KOPT-K1 (cell line): ENCODE measurements around the gene CLEC4D.
"Not testable (repeated sequence)": the region's sequence is repeated elsewhere in the genome, so short reads cannot be mapped to it uniquely, and the experiment has no call there.

Experiments
- H3K27ac ChIP-seq: fragments of 200-600 bp; sonication (generic); 2 replicates; pipeline ENCODE4 v1.5.1; 2016; ENCODE audit warnings: antibody characterized with exemption, mild to moderate bottlenecking, low read depth, low read length; ENCODE audit not compliant: poor library complexity, severe bottlenecking
- H3K36me3 ChIP-seq: fragments of 200-600 bp; sonication (generic); 2 replicates; pipeline ENCODE4 v1.5.1; 2017; ENCODE audit warnings: antibody characterized with exemption, mild to moderate bottlenecking, low read length, moderate library complexity; ENCODE audit not compliant: insufficient read depth
- H3K9me3 ChIP-seq: fragments of 200-600 bp; sonication (generic); 2 replicates; pipeline ENCODE4 v1.5.1; 2017; ENCODE audit warnings: antibody characterized with exemption, low read length, mild to moderate bottlenecking; ENCODE audit not compliant: insufficient read depth, poor library complexity, severe bottlenecking

Gene CLEC4D

DNA sequence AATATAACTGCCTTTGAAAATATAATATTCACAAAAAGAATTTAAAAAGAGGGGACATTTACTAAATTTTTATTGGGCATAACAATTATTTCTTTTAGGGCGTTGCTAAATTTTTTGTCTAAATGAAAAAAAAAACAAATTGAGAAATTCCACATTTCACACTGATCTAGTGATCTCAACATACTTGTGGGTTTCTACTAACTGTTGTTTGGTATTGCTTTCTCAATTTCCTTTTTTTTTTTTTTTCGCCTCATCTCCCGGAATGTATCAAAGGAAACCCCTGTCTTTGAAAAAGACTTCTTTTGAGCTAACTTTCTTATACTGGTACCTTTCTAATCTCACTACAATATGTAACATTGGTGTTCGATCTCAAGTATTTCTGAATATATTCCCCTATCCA lies at the start of gene CLEC4D:
CLEC4D (plus strand) TSS at position 248 of the 400 bp plus-strand sequence. CDS start 230 bp downstream, outside the sequence.
- Histone ChIP-seq H3K27ac (no peak within 1 kb of the TSS), H3K9me3 (no peaks in the 10 kb centered on the region)

DNA sequence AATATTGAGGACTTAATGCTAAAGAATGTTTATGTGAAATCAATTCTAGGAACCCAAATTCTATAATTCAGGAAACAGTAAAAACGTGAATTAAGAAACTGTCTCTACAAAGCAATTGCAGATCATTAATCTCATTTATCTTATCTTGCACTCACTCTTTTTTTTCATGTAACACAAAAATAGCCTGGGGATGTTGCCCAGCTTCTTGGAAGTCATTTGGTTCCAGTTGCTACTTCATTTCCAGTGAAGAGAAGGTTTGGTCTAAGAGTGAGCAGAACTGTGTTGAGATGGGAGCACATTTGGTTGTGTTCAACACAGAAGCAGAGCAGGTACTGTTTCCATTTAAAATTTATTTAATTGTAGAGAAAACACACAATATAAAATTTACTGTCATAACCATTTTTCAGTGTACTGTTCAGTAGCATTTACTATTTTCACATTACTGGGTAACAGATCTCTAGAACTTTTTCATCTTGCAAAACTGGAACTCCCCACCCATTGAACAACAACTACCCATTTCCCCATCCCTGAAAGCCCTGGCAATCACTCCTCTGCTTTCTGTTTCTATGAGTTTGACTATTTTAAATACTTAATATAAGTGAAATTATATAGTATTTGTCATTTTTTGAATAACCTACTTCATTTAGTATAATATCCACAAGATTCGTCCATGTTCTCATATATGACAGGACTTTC lies 47.9 kb upstream of the CLEC4D start:
- Histone ChIP-seq H3K36me3 (no peaks in the 10 kb centered on the region), H3K9me3 (peaks cover 9% of the 10 kb centered on the region), H3K27ac (no peak overlapping the region)

More for the DNA sequence above, at the start of gene CLEC4D:
- no peaks in the 10 kb centered on the region for H3K36me3 ChIP-seq

DNA sequence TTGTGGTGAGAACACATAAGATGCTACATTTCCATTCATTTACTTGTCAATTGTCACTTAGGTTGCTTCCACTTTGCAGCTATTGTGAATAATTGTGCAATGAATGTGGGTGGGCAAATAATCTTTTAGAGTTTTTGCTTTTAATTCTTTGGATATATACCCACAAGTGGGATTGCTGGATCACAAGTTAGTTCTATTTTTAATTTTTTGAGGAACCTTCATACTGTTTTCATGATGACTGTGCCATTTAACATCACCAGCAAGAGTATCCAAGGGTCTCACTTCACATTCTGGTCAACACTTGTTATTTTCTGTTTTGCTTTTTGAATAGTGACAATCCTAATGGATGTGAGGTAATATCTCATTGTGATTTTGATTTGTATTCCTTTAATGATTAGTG lies 47.1 kb upstream of the CLEC4D start:
- H3K36me3 ChIP-seq, result no peaks in the 10 kb centered on the region
- no peak overlapping the region for H3K27ac ChIP-seq
- peaks cover 9% of the 10 kb centered on the region for H3K9me3 ChIP-seq

DNA sequence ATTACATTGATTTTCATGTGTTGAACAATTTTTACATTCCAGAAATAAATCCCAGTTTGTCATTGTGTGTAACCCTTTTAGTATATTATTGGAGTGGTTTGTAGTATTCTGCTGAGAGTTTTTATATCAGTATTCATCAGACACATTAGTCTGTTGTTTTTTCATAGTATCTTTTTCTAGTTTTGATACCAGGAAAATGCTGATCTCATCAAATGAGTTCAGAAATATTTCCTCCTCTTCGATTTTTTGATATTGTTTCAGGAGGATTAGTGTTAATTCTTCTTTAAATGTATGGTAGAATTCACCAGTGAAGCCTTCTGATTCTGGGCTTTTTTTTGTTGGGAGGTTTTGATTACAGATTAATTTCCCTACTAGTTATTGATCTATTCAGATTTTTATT lies 42.2 kb upstream of the CLEC4D start:
- Histone ChIP-seq H3K9me3 (peaks cover 9% of the 10 kb centered on the region), H3K27ac (no peak overlapping the region), H3K36me3 (no peaks in the 10 kb centered on the region)

DNA sequence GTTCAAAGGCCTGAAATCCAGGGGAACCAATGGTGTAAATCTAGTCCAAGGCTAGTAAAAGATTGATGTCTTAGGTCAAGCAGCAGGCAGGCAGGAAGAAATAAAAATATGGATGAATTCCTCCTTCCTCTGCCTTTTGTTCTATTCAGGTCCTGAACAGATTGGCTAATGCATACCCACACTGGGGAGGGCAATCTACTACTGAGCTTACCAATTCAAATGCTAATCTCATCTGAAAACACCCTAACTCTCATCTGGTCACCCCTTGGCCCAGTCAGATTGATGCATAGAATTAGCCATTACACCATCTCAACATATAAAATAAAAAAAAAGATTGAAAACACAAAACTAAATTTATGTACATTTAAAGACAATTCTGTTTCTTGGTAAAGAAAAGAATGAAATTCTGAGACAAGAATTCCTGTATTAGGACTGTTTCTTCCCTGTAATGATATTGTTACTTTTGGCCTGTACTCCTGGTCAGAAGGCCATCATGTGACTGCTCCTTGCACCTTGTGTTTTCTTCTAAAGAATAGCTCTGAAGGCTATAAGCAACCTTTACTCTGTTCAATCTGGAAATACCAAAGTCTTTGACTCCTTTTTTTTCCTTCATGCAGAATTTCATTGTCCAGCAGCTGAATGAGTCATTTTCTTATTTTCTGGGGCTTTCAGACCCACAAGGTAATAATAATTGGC lies 37.6 kb upstream of the CLEC4D start:
- Histone ChIP-seq H3K36me3 (no peaks in the 10 kb centered on the region), H3K27ac (no peak overlapping the region), H3K9me3 (no peaks in the 10 kb centered on the region)

DNA sequence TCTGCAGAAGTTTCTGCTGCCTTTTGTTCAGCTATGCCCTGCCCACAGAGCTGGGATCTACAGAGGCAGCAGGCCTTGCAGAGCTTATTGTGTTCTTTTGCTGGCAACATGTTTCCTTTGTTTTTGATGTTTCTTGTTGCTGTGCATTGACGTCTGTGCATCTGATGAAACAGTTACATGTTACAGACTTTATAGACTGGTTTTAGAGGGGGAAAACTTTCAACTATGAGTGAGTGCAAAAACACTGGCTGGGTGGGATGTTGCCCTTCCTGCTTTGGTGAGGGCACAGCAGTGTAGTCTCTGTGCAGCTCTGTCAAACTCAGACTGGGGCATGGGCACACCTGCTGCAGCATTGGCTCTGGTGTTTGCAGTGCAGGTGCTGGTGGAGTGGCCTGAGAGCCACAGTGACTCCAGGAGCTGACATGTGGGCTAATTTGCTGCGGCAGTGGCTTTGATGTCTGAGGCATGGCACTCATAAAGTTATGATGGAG lies 30.7 kb upstream of the CLEC4D start:
- Histone ChIP-seq H3K27ac (no peak overlapping the region), H3K36me3 (no peaks in the 10 kb centered on the region), H3K9me3 (peaks cover 2% of the 10 kb centered on the region)

DNA sequence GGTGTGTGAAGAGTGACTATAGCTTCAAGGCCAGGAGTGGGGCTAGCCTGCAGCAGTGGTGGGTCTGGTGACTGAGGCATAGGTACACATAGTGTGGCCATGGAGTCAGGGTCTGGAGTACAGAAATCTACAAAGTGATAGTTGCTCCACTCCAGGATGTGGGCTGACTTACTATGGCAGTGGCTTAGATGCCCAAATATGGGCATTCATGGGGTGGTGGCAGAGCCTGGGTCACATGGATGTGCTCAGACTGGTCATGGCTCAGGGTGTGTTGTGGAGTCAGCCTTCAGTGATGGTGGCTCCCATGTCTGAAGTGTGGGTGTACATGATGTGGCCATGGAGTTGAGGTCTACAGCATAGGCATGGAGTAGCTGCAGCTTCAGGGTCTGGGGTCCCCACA lies 30.2 kb upstream of the CLEC4D start:
- Histone ChIP-seq H3K9me3 (peaks cover 7% of the 10 kb centered on the region), H3K36me3 (no peaks in the 10 kb centered on the region), H3K27ac (no peak overlapping the region)

DNA sequence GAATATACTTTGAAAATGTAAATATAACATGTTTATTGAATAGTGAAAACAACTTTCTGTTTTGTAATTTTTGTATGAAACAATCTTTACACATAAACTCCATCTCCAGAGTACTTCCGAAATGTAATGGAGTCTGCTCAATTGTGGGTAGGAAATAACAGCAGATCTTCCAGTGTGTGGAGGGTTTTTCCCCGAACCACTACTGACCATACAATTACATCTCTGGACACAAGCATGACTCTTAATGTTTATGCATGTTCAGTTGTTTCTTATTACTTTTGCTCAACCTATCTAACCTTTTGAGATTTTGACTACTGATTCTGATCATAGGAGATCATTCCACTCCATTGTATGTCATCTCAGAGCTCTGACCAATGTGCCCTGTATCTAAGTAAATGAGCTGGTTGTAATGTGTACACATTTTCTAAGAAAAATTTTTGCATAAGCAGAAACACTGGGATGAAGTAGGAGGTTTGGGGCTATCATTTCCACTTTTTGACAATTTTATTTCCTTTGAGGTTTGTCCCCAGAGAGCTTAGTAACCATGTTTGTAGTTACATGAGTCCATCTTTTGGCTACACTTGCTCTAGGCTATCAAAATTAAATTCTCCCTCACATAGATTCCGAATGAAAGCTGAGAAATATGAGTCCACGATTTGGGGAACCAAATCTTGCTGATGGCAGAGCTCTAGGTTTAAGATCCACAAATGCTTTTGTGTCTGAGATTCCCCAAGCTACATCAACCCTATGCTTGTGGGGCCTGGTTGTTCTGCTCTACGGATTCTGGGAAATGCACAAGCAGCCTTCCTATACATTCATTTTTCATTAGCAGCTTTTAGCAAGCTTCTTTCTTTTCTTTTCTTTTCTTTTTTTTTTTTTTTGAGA lies 21.4 kb upstream of the CLEC4D start:
- H3K27ac ChIP-seq, result no peak overlapping the region
- peaks cover 8% of the 10 kb centered on the region for H3K9me3 ChIP-seq
- H3K36me3 ChIP-seq, result no peaks in the 10 kb centered on the region

DNA sequence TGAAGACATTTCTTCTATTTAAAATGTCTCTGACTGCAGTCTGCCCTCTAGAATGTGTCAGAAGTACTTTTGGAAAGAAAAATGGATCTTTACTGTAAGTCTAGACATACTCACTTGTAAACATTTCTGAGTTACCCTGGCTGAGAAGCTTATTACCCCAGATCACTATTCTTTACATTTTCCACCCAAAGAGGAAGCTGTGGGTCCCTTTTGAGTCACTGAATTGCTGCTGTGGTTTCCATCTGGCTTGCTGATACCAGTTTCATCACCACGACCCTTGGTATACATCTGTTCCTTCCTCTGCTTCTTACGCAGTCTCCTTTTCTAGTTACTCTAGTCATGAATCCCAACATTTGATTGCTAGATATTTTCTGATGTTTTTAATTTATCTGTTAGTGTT lies 20.2 kb upstream of the CLEC4D start:
- Histone ChIP-seq H3K36me3 (no peaks in the 10 kb centered on the region), H3K27ac (no peak overlapping the region), H3K9me3 (peaks cover 1% of the 10 kb centered on the region)

DNA sequence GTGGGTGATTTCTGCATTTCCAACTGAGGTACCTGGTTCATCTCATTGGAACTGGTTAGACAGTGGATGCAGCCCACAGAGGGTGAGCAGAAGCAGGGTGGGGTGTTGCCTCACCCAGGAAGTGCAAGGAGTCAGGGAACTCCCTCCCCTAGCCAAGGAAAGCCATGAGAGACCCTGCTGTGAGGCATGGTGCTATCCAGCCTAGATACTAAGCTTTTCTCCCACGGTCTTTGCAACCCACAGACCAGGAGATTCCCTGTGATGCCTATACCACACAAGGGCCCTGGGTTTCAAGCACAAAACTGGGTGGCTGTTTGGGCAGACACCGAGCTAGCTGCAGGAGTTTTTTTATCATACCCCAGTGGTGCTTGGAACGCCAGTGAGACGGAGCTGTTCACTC lies 17.6 kb upstream of the CLEC4D start:
- H3K27ac ChIP-seq, H3K36me3 ChIP-seq, H3K9me3 ChIP-seq: not testable (repeated sequence)

DNA sequence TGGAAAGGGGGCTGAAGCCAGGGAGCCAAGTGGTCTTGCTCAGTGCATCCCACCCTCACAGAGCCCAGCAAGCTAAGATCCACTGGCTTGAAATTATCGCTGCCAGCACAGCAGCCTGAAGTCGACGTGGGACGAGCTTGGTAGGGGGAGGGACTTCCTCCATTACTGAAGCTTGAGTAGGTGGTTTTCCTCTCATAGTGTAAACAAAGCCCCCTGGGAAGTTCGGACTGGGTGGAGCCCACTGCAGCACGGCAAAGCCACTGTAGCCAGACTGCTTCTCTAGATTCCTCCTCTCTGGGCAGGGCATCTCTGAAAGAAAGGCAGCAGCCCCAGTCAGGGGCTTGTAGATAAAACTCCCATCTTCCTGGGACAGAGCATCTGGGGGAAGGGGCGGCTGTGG lies 17.2 kb upstream of the CLEC4D start:
- not testable (repeated sequence) for H3K27ac ChIP-seq, H3K9me3 ChIP-seq, H3K36me3 ChIP-seq

DNA sequence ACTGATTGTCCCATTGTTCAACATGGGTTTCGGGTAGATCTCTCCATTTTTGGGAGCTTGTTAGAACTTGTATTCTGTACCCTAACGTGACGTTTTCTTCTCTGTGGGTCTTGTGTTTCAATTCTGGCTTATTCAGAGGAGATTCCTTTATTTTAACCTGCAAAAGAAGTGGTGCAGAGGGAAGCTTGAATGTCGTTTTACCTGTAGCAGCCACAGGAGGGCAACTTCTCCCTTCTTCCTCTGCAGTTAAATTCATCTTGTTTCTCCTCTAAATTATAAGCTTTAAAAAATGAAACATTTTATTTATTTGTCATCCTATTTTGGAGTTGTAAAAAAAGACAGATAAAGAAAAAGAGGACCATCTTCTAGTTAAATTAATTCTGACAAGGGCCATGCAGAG lies 13.7 kb upstream of the CLEC4D start:
- Histone ChIP-seq H3K36me3 (no peaks in the 10 kb centered on the region), H3K27ac (no peak overlapping the region), H3K9me3 (no peaks in the 10 kb centered on the region)

DNA sequence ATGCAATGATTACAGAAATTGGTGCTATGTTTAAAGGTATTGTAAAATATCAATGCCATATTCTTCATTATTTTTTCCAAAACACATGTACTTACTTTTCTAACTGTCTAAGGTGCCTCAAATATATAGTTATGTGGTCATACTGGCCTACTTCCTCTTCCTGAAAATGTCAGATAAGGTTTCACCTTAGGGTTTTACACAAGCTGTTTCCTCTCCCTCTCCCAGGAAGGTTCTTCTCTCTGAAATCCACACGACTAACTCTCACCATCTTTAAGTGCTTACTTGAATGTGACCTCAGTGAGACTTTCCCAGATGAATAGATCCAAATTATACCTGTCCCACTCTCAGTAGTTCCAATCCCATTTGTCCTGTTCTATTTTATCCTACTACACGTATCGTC lies 11.6 kb upstream of the CLEC4D start:
- Histone ChIP-seq H3K36me3 (no peaks in the 10 kb centered on the region), H3K9me3 (no peaks in the 10 kb centered on the region), H3K27ac (no peak overlapping the region)

DNA sequence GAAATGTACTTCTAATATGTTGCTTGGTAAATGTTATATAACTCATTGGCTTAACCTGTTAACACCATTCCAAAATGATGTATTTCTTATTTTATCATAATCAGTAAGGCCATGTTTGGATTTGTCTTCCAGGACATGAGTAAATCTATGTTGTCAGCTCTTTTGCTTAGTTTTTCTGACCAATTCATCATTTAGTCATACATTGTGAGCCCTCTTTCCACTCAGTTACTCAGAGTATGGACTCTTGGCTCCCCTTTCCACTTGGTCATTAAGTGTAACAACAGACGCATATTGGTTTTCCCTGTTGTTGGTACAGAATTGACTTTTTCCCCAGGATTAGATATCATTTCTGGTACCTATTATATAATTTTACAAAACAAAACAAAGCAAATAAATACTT lies 9.0 kb upstream of the CLEC4D start:
- no peaks in the 10 kb centered on the region for H3K9me3 ChIP-seq
- no peaks in the 10 kb centered on the region for H3K36me3 ChIP-seq
- H3K27ac ChIP-seq, result no peak overlapping the region

DNA sequence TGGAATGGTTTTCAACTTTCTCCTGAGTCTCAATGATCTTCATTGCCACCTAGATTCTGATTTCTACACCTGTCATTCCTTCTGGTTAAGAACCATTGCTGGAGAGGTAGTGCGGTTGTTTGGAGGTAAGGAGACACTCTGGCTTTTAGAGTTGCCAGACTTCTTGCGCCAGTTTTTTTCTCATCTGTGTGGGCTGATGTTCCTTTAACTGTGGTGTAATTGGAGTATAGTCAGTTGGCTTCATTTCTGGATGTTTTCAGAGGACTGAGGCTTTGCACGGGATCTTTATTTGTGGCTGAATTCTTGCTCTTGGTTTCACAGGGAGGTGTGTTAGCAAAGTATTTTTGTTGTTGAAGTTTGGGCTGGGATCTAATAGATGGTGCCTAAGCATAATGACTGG lies 5.7 kb upstream of the CLEC4D start:
- Histone ChIP-seq H3K27ac (no peak overlapping the region), H3K36me3 (no peaks in the 10 kb centered on the region), H3K9me3 (no peaks in the 10 kb centered on the region)
